Hepatocyte (in vitro differentiated cells): ENCODE results near the gene PRPF38B. TPM values are rescaled to one million over a fixed set of nuclear protein-coding genes. Genes with fewer than 3 reads are reported as not detected.
"Not testable (repeated sequence)": the region's sequence is repeated elsewhere in the genome, so short reads cannot be mapped to it uniquely, and the experiment has no call there.

Experiments used
- DNase-seq: peaks from one replicate; pipeline ENCODE4 v3.0.0-alpha.2; 2016; ENCODE audit warnings: low spot score
- H2AFZ ChIP-seq: fragments of 200-600 bp; sonication (generic); 2 replicates; pipeline ENCODE4 v1.6.0; 2016; ENCODE audit warnings: antibody characterized with exemption, mild to moderate bottlenecking
- H3K27ac ChIP-seq: fragments of 200-600 bp; sonication (generic); 2 replicates; pipeline ENCODE4 v1.5.1; 2016; ENCODE audit warnings: mild to moderate bottlenecking
- H3K27me3 ChIP-seq: fragments of 200-600 bp; sonication (generic); 2 replicates; pipeline ENCODE4 v1.6.1; 2016
- H3K36me3 ChIP-seq: fragments of 200-600 bp; sonication (generic); replicated peaks from 2 replicates; pipeline ENCODE4 v1.5.1; 2016; ENCODE audit warnings: low read depth; ENCODE audit not compliant: insufficient read depth
- H3K4me1 ChIP-seq: fragments of 200-600 bp; sonication (generic); 2 replicates; pipeline ENCODE4 v1.5.1; 2016; ENCODE audit warnings: mild to moderate bottlenecking, moderate library complexity; ENCODE audit not compliant: insufficient read depth
- H3K4me2 ChIP-seq: fragments of 200-600 bp; sonication (generic); 2 replicates; pipeline ENCODE4 v1.6.0; 2016
- H3K4me3 ChIP-seq: fragments of 200-600 bp; sonication (generic); 2 replicates; pipeline ENCODE4 v1.5.1; 2016; ENCODE audit warnings: mild to moderate bottlenecking
- H3K79me2 ChIP-seq: fragments of 200-600 bp; sonication (generic); 2 replicates; pipeline ENCODE4 v1.6.0; 2017; ENCODE audit warnings: mild to moderate bottlenecking
- H3K9me2 ChIP-seq: fragments of 200-600 bp; sonication (generic); replicated peaks from 2 replicates; pipeline ENCODE4 v1.6.0; 2017; ENCODE audit warnings: mild to moderate bottlenecking; ENCODE audit not compliant: insufficient read depth
- H3K9me3 ChIP-seq: fragments of 200-600 bp; sonication (generic); 2 replicates; pipeline ENCODE4 v1.5.1; 2016; ENCODE audit warnings: low read depth, mild to moderate bottlenecking
- H4K20me1 ChIP-seq: fragments of 200-600 bp; sonication (generic); 2 replicates; pipeline ENCODE4 v1.6.0; 2016; ENCODE audit warnings: mild to moderate bottlenecking; ENCODE audit not compliant: insufficient read depth, poor library complexity, severe bottlenecking
- CTCF ChIP-seq: fragments of 200-600 bp; sonication (generic); IDR thresholded peaks from 2 replicates; pipeline ENCODE4 v1.5.1; 2016; ENCODE audit warnings: antibody characterized with exemption, mild to moderate bottlenecking; ENCODE audit not compliant: poor library complexity
- EZH2 ChIP-seq: fragments of 200-600 bp; sonication (generic); IDR thresholded peaks from 2 replicates; pipeline ENCODE4 v1.6.1; 2016; ENCODE audit warnings: antibody characterized with exemption, mild to moderate bottlenecking, borderline replicate concordance
- EZH2phosphoT487 ChIP-seq: fragments of 200-600 bp; sonication (generic); IDR thresholded peaks from one replicate; pipeline ENCODE4 v1.6.1; 2018; ENCODE audit warnings: antibody characterized with exemption, mild to moderate bottlenecking, low read depth, moderate library complexity; ENCODE audit not compliant: unreplicated experiment, severe bottlenecking
- WGBS: methylation state at CpG from one replicate; pipeline ENCODE4 v1.1.6; 2016; ENCODE audit warnings: low lambda C conversion rate; ENCODE audit errors: missing lambda C conversion rate; 5-methylcytosine and 5-hydroxymethylcytosine counted together
- polyA plus RNA-seq: library from polyadenylated mRNA; unstranded; fragments of >200 nt; fragmentation: Nextera tagmentation; extraction: Ambion mirVana; gene quantifications from 2 replicates; pipeline ENCODE4 v1.2.1, GENCODE V29; 2016
- total RNA-seq: library from RNA; depleted of rRNA; stranded (reverse); fragments of >200 nt; gene quantifications from 2 replicates; pipeline ENCODE4 v1.2.3, GENCODE V29; 2014

The PRPF38B gene
- total and polyA plus RNA-seq, 2 experiments from 2014 or later, result 26.1 to 30.1 TPM

- Histone ChIP-seq H3K27me3 (no peaks in the 10 kb centered on the region), H3K27ac (no peak overlapping the region), H3K4me3 (no peak overlapping the region), H3K36me3 (no peaks in the 10 kb centered on the region), H3K79me2 (no peaks in the 10 kb centered on the region), H3K9me3 (no peaks in the 10 kb centered on the region), H3K4me1 (no peaks in the 10 kb centered on the region), H3K4me2 (no peak overlapping the region), H2AFZ (no peak overlapping the region), H3K9me2 (no peaks in the 10 kb centered on the region), H4K20me1 (no peaks in the 10 kb centered on the region)
- TF ChIP-seq EZH2phosphoT487 (no peak), CTCF (no peak), EZH2 (no peak)
- WGBS, result 84% methylated on average over 4 of the region's 4 CpGs
- DNase-seq, result no peak
Observed at GRCh38 chr1:108678706-108679105, 13.4 kb upstream of the PRPF38B start.

GRCh38 chr1:108679586-108680213, 12.4 kb upstream of the PRPF38B start:
- TF ChIP-seq CTCF (no peak), EZH2 (no peak), EZH2phosphoT487 (no peak)
- Histone ChIP-seq H3K9me2 (no peaks in the 10 kb centered on the region), H3K4me2 (no peak overlapping the region), H4K20me1 (no peaks in the 10 kb centered on the region), H3K79me2 (no peaks in the 10 kb centered on the region), H3K27me3 (no peaks in the 10 kb centered on the region), H3K9me3 (no peaks in the 10 kb centered on the region), H3K27ac (no peak overlapping the region), H3K4me3 (no peak overlapping the region), H2AFZ (no peak overlapping the region), H3K36me3 (no peaks in the 10 kb centered on the region), H3K4me1 (no peaks in the 10 kb centered on the region)
- 88% methylated on average over 10 of the region's 10 CpGs for whole genome bisulfite sequencing
- DNase-seq, result no peak

- not testable (repeated sequence) for H3K27ac ChIP-seq, H3K4me3 ChIP-seq, H3K27me3 ChIP-seq, H3K9me3 ChIP-seq, DNase-seq, H4K20me1 ChIP-seq, H3K36me3 ChIP-seq, H3K4me1 ChIP-seq, H2AFZ ChIP-seq, H3K9me2 ChIP-seq, H3K4me2 ChIP-seq, H3K79me2 ChIP-seq
- whole genome bisulfite sequencing, result 41% methylated on average over 4 of the region's 4 CpGs
Observed at GRCh38 chr1:108681701-108682100, 10.4 kb upstream of the PRPF38B start.

GRCh38 chr1:108685529-108685928, 6.6 kb upstream of the PRPF38B start:
- H3K27me3 ChIP-seq, result no peaks in the 10 kb centered on the region
- no peaks in the 10 kb centered on the region for H3K9me2 ChIP-seq

More at GRCh38 chr1:108685529-108685928, 6.6 kb upstream of the PRPF38B start:
- no peak overlapping the region for H3K4me2 ChIP-seq
- no peaks in the 10 kb centered on the region for H3K36me3 ChIP-seq
- H3K79me2 ChIP-seq, result peaks cover 2% of the 10 kb centered on the region
- no peaks in the 10 kb centered on the region for H3K4me1 ChIP-seq
- H4K20me1 ChIP-seq, result no peaks in the 10 kb centered on the region
- H2AFZ ChIP-seq, result no peak overlapping the region
- H3K27ac ChIP-seq, result no peak overlapping the region
- TF ChIP-seq EZH2, result no peak
- TF ChIP-seq CTCF, result no peak
- no peak for TF ChIP-seq EZH2phosphoT487
- DNase-seq, result no peak
- WGBS, result 79% methylated on average over 1 of the region's 1 CpG
- H3K4me3 ChIP-seq, result no peak overlapping the region
- no peaks in the 10 kb centered on the region for H3K9me3 ChIP-seq
